Gastrocnemius medialis (tissue), 4 donors: ENCODE data around the gene CD1D. TPM values are rescaled to one million over a fixed set of nuclear protein-coding genes. Genes with fewer than 3 reads are reported as not detected.
A peak's percentile ranks its signal among the peaks of the same experiment; 100 is the strongest.

Source experiments
- ATAC-seq, 2 donors: fragments of 150-250 bp; one replicate each; pipeline ENCODE4 v1.9.1; 2016
- DNase-seq, 2 donors: peaks; one replicate each; pipeline ENCODE4 v3.0.0-alpha.2; 2019
- H3K27ac ChIP-seq, 4 donors: fragments of 200-600 bp; sonication (generic); 1 replicate in 1 of 4; 2 replicates in 3 of 4; pipeline ENCODE4 v1.5.1; 2016 to 2018; ENCODE audit warnings: mild to moderate bottlenecking in 2 of 4, moderate library complexity in 1 of 4
- H3K27me3 ChIP-seq, 3 donors: fragments of 200-600 bp; sonication (generic) in 2 of 3; 1 replicate in 1 of 3; 2 replicates in 2 of 3; pipeline versions ENCODE4 v1.5.1 to v1.6.0; 2016 to 2019; ENCODE audit warnings: mild to moderate bottlenecking in 1 of 3, moderate library complexity in 1 of 3
- H3K36me3 ChIP-seq, 2 donors: fragments of 200-600 bp; sonication (generic) in 1 of 2; one replicate each; pipeline ENCODE4 v1.5.1; 2017 to 2018
- H3K4me1 ChIP-seq, 2 donors: fragments of 200-600 bp; sonication (generic) in 1 of 2; one replicate each; pipeline ENCODE4 v1.5.1; 2016 to 2017; ENCODE audit warnings: mild to moderate bottlenecking in 2 of 2
- H3K4me3 ChIP-seq, 4 donors: fragments of 200-600 bp; sonication (generic) in 3 of 4; 1 replicate in 1 of 4; 2 replicates in 3 of 4; pipeline ENCODE4 v1.5.1; 2016 to 2019; ENCODE audit warnings: mild to moderate bottlenecking in 2 of 4
- H3K9me3 ChIP-seq, 3 donors: fragments of 200-600 bp; sonication (generic) in 2 of 3; 1 replicate in 1 of 3; 2 replicates in 2 of 3; pipeline ENCODE4 v1.5.1; 2016 to 2019
- POLR2A ChIP-seq, 2 donors: fragments of 450-650 bp; IDR thresholded peaks; one replicate each; pipeline ENCODE4 v1.6.1; 2017; ENCODE audit warnings: antibody characterized with exemption in 2 of 2, mild to moderate bottlenecking in 2 of 2, moderate library complexity in 2 of 2
- in situ Hi-C, 4 donors: fragments of 200-750 bp; cut with MboI; loops; one replicate each; pipeline versions ENCODE4 v1.15.0 to v1.8.0; 2017; ENCODE audit warnings: low sequenced_read_pairs in 4 of 4
- intact Hi-C: fragments of 100-400 bp; cut with DNase I; formaldehyde crosslinking; loops from one replicate; pipeline ENCODE4 v1.15.1; 2023; ENCODE audit warnings: low total_unique reads
- total RNA-seq, 4 donors: library from RNA; depleted of rRNA; stranded (reverse); fragments of >200 nt; gene quantifications; one replicate each; pipeline versions ENCODE4 v1.1.0 to v1.2.3, GENCODE V29; 2016
- TF ChIP-seq, protein P1 (sequence below), 5 experiments: fragments of 450-650 bp in 3 of 5; fragments of 200-600 bp in 2 of 5; sonication (generic) in 2 of 5; IDR thresholded peaks in 4 of 5; conservative IDR thresholded peaks in 1 of 5; 1 replicate in 4 of 5; 2 replicates in 1 of 5; pipeline ENCODE4 v1.5.1; 2016 to 2019; ENCODE audit warnings: antibody characterized with exemption in 5 of 5, mild to moderate bottlenecking in 3 of 5, moderate library complexity in 3 of 5

CD1D gene
- total RNA-seq, 4 donors from 2014 or later: 0.58 to 0.82 TPM; not detected in 2

DNA sequence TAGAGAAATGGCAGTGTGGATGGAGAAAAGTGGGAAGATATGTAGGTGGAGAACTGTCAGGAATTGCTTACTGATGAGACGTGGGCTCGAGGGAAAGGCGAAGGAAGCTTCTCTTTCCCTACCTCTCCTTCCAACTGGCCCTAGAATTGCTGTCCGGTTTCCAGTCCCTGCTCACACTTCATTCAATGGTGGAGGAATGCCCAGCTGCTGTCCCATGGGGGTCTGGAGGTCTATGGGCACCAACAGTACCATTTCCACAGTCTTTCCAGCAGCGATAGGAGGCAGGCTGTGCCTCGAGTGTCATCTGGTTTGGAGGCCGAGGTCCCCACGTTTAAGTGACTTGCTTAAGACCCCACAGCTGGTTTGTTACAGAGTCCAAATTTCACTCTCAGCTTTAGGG is 31.5 kb upstream of the CD1D start:
- Histone ChIP-seq H3K27ac (peak overlapping the region; percentile 68 to 84 (median 72)), H3K36me3 (no peaks in the 10 kb centered on the region), H3K27me3 (no peaks in the 10 kb centered on the region), H3K4me3 (peak overlapping the region; percentile 56 to 62 (median 58)), H3K9me3 (no peaks in the 10 kb centered on the region), H3K4me1 (peaks cover 5 to 23% of the 10 kb centered on the region in 2 donors)
- DNase-seq: no peak
- TF ChIP-seq, protein P1, sequence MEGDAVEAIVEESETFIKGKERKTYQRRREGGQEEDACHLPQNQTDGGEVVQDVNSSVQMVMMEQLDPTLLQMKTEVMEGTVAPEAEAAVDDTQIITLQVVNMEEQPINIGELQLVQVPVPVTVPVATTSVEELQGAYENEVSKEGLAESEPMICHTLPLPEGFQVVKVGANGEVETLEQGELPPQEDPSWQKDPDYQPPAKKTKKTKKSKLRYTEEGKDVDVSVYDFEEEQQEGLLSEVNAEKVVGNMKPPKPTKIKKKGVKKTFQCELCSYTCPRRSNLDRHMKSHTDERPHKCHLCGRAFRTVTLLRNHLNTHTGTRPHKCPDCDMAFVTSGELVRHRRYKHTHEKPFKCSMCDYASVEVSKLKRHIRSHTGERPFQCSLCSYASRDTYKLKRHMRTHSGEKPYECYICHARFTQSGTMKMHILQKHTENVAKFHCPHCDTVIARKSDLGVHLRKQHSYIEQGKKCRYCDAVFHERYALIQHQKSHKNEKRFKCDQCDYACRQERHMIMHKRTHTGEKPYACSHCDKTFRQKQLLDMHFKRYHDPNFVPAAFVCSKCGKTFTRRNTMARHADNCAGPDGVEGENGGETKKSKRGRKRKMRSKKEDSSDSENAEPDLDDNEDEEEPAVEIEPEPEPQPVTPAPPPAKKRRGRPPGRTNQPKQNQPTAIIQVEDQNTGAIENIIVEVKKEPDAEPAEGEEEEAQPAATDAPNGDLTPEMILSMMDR (IDR thresholded peaks at IDR 0.05 in 4 of 5, conservative IDR thresholded peaks at IDR 0.05 in 1 of 5): no peak
- no peak for TF ChIP-seq POLR2A (IDR thresholded peaks at IDR 0.05)
- intact Hi-C loops (loop anchor here (1.0 kb wide), 1 partner anchor 28 kb away; no protein-coding TSS in a partner anchor), in situ Hi-C loops (no loop called here)
- ATAC-seq: peak in 1 of 2 donors; percentile 9

DNA sequence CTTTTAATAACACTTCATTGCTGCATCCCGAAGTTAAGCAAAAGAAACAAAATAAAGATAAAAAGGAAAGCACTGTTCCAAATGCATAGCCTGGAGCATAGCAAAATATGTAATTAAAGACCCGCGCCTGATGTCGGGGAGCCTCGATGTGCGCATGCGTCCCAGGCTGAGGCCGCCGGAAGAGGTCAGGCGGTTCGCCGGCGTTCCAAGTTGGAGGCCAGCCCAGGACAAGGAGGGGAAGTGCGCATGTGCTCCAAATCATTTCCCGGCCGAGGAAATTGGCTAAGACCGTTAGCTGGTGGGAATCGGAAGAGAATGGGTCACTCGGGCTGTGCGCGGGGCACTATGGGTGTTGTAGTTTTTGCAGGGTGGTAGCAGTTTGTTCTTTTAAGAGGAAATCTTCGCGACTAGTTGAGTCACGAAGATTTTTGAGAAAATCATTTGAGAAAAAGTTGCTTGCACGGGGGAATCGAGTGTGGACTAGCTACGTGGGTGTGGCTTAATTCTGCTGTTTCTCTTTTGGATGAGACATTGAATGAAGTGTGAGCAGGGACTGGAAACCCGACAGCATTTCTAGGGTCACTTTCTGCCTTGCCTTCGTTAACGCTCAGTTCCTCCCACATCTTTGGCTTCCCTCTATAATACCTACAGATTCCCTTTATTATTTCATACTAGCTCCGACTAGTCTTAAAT is 31.0 kb upstream of the CD1D start:
- peaks cover 5 to 23% of the 10 kb centered on the region in 2 donors for H3K4me1 ChIP-seq

DNA sequence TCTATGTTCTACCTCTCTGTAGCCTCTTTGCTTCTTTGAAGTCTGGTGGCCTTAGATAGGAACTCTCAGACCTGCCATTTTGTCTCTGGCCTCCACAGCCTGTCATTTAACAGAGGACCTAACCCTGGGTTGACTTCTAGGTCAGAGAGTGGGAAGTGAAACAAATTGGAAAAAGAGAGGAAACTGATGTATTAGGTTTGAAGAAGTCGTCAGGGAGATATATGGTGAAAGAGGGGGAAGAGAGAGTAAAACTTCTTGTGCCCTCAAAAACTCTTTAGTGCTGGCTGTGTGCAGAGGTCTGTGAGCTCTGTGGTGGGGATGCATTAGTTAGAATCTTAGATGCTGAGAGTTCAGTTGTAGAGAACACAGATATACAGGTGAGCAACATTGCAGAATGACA is 30.2 kb upstream of the CD1D start:
- TF ChIP-seq, protein P1 (IDR thresholded peaks at IDR 0.05 in 4 of 5, conservative IDR thresholded peaks at IDR 0.05 in 1 of 5): no peak
- no peak for TF ChIP-seq POLR2A (IDR thresholded peaks at IDR 0.05)
- Histone ChIP-seq H3K27me3 (no peaks in the 10 kb centered on the region), H3K9me3 (no peaks in the 10 kb centered on the region), H3K4me3 (peak overlapping the region in 2 of 4 donors; percentile 56 to 62), H3K36me3 (no peaks in the 10 kb centered on the region), H3K4me1 (peaks cover 5 to 23% of the 10 kb centered on the region in 2 donors), H3K27ac (peak overlapping the region in 2 of 4 donors; percentile 72 to 84)
- intact Hi-C loops: no loop called here
- no peak for ATAC-seq
- DNase-seq: no peak
- in situ Hi-C loops: no loop called here

More for the DNA sequence above, 31.0 kb upstream of the CD1D start:
- TF ChIP-seq, protein P1 (IDR thresholded peaks at IDR 0.05 in 4 of 5, conservative IDR thresholded peaks at IDR 0.05 in 1 of 5): no peak
- peak in 1 of 2 donors; percentile 7 for TF ChIP-seq POLR2A (IDR thresholded peaks at IDR 0.05)
- peak overlapping the region; percentile 68 to 84 (median 72) for H3K27ac ChIP-seq
- peak overlapping the region; percentile 56 to 62 (median 58) for H3K4me3 ChIP-seq
- no peaks in the 10 kb centered on the region for H3K36me3 ChIP-seq
- intact Hi-C loops: loop anchor here (1.0 kb wide), 1 partner anchor 28 kb away; no protein-coding TSS in a partner anchor
- no peaks in the 10 kb centered on the region for H3K9me3 ChIP-seq
- peak; percentile 90 to 94 for DNase-seq
- H3K27me3 ChIP-seq: no peaks in the 10 kb centered on the region
- in situ Hi-C loops: no loop called here
- peak; percentile 99 to 100 for ATAC-seq

DNA sequence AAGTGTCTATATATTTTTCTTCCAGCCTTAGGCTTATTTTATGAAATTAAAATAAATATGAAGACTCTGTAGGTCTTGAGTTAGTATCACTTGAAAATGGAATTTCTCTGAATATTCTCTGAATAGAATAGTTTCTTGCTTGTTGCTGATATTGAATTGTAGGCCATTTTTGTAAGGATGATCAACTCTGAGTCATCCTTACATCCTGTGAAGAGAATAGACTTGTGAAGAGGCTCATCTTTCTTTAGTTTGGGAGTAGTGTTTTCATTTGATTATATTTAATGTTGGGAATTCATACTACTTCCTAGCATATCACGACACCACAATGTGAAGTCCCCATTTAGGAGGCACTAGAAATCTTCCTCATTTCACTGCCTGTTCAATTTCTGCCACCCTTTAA is 27.5 kb upstream of the CD1D start:
- in situ Hi-C loops: no loop called here
- H3K4me1 ChIP-seq: peaks cover 5 to 16% of the 10 kb centered on the region in 2 donors

More for the DNA sequence above, 27.5 kb upstream of the CD1D start:
- Histone ChIP-seq H3K36me3 (no peaks in the 10 kb centered on the region), H3K27ac (no peak overlapping the region), H3K27me3 (no peaks in the 10 kb centered on the region), H3K4me3 (no peak overlapping the region), H3K9me3 (no peaks in the 10 kb centered on the region)
- intact Hi-C loops: no loop called here
- ATAC-seq (no peak), DNase-seq (no peak)
- TF ChIP-seq POLR2A (IDR thresholded peaks at IDR 0.05): no peak
- TF ChIP-seq, protein P1 (IDR thresholded peaks at IDR 0.05 in 4 of 5, conservative IDR thresholded peaks at IDR 0.05 in 1 of 5): no peak
